Right forelimb (tissue), 1 donor: ENCODE results near the gene PGAP1.

ENCODE experiments used
- DNase-seq: peaks from one replicate; pipeline ENCODE4 v3.0.0-alpha.2; 2018

The PGAP1 gene

GRCh38 chr2:196783431-196784094 is 142.9 kb downstream of the PGAP1 start:
- no peak for DNase-seq
